DOHH2 (cell line): ENCODE data around the gene RPS6KA3.
A peak's percentile ranks its signal among the peaks of the same experiment; 100 is the strongest.

Experiments
- H3F3A ChIP-seq: fragments of 200-600 bp; sonication (generic), shearing (Covaris generic); 2 replicates; pipeline ENCODE4 v1.6.0; 2016; ENCODE audit warnings: antibody characterized with exemption, mild to moderate bottlenecking; ENCODE audit not compliant: control insufficient read depth, insufficient read depth
- H3K27ac ChIP-seq: fragments of 200-600 bp; sonication (generic); 2 replicates; pipeline ENCODE4 v1.5.1; 2014; ENCODE audit warnings: low read depth, mild to moderate bottlenecking, low read length, moderate library complexity
- H3K27me3 ChIP-seq: fragments of 200-600 bp; sonication (generic); 2 replicates; pipeline ENCODE4 v1.6.1; 2014; ENCODE audit warnings: mild to moderate bottlenecking, low read length, mixed read lengths; ENCODE audit not compliant: control insufficient read depth
- H3K36me3 ChIP-seq: fragments of 200-600 bp; sonication (generic); 2 replicates; pipeline ENCODE4 v1.6.1; 2014; ENCODE audit warnings: mild to moderate bottlenecking, low read length, moderate library complexity, mixed read lengths; ENCODE audit not compliant: control insufficient read depth
- H3K4me1 ChIP-seq: fragments of 200-600 bp; sonication (generic); 2 replicates; pipeline ENCODE4 v1.6.1; 2014; ENCODE audit warnings: mild to moderate bottlenecking, low read length, mixed read lengths; ENCODE audit not compliant: control insufficient read depth
- H3K4me2 ChIP-seq: fragments of 200-600 bp; sonication (generic); 2 replicates; pipeline ENCODE4 v1.6.0; 2014; ENCODE audit warnings: mild to moderate bottlenecking, low read length, moderate library complexity
- H3K4me3 ChIP-seq: fragments of 200-600 bp; sonication (generic); 2 replicates; pipeline ENCODE4 v1.5.1; 2014; ENCODE audit warnings: mild to moderate bottlenecking, low read length, mixed read lengths
- H3K79me2 ChIP-seq: fragments of 200-600 bp; sonication (generic); 2 replicates; pipeline ENCODE4 v1.6.1; 2014; ENCODE audit warnings: mild to moderate bottlenecking, low read length, mixed read lengths; ENCODE audit not compliant: control insufficient read depth
- H3K9me2 ChIP-seq: fragments of 200-600 bp; sonication (generic); replicated peaks from 2 replicates; pipeline ENCODE4 v1.6.1; 2014; ENCODE audit warnings: mild to moderate bottlenecking, low read length, mixed read lengths; ENCODE audit not compliant: control insufficient read depth
- H3K9me3 ChIP-seq: fragments of 200-600 bp; sonication (generic); 2 replicates; pipeline ENCODE4 v1.6.1; 2014; ENCODE audit warnings: antibody characterized with exemption, low read length, mixed read lengths; ENCODE audit not compliant: control insufficient read depth, insufficient read depth
- H4K20me1 ChIP-seq: fragments of 200-600 bp; sonication (generic); 2 replicates; pipeline ENCODE4 v1.6.0; 2014; ENCODE audit warnings: low read depth, mild to moderate bottlenecking, antibody characterized with exemption, low read length, moderate library complexity; ENCODE audit not compliant: control insufficient read depth, insufficient read depth
- CTCF ChIP-seq: fragments of 200-600 bp; sonication (generic); IDR thresholded peaks from one replicate; pipeline ENCODE4 v1.5.1; 2014; ENCODE audit warnings: antibody characterized with exemption, mild to moderate bottlenecking, low read depth, low read length; ENCODE audit not compliant: poor library complexity, severe bottlenecking
- EZH2phosphoT487 ChIP-seq: fragments of 200-600 bp; sonication (generic); IDR thresholded peaks from 2 replicates; pipeline ENCODE4 v1.6.1; 2017; ENCODE audit warnings: borderline replicate concordance, mild to moderate bottlenecking, antibody characterized with exemption, low read length, moderate library complexity, mixed read lengths

The RPS6KA3 gene

DNA sequence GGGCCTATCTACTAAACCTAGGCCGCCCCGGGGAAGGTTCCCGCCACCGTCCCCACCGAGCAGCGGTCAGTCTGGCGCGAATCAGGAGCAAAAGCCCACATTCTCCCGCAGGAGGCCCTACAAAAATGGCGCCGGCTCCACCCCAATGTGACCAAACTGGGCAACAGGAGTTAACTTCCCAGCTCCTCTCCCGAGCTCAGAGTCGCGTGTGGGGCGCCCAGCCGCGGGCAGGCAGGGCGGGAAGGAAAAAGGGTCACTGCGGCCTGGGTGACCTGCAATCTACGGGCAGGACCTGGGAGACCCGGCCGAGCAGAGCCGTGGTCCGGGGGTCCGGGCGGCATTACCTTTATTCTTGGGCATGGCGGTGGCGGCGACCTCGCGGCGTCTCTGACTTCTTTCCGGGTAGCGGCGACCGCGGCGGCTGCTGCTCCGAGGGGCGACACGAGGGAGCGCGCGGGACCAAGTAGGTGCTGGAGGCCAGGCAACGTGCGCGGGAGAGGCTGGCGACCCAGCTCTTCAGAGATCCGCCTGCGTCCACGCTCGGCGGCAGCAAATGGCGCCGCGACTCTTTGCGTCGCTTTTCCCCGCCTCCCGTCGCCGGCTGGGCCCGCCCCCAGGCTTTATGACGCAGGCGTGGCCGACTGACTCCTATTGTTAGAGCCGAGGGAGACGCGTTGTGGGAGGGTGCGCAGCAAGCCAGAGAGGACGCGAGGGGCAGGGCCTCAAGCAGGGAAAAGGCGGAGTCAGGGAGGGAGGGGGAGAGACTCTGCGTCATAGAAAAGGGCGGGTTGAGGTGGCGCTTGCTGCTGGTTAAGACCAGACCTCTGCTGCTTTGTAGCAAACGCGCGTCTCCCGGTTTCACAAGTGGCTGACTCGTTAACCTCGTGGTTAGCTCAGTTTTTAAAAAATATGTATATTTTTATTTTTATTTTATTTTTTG, 125.2 kb downstream of the RPS6KA3 start, which contains the start of gene EIF1AX:
Gene EIF1AX (minus strand): TSS at position 558 of the 940 bp plus-strand sequence. CDS start 198 bp downstream, at position 360.
- peaks cover 46% of the 10 kb centered on the region for H3K79me2 ChIP-seq
- H3K4me3 ChIP-seq, result peak within 1 kb of the TSS; percentile 82
- no peaks in the 10 kb centered on the region for H3K9me3 ChIP-seq
- H3K4me1 ChIP-seq, result peaks cover 20% of the 10 kb centered on the region
- TF ChIP-seq EZH2phosphoT487 (no peak), CTCF (no peak)
- H3K4me2 ChIP-seq, result peak within 1 kb of the TSS; percentile 74
- peak within 1 kb of the TSS; percentile 52 for H3K27ac ChIP-seq
- no peaks in the 10 kb centered on the region for H3K27me3 ChIP-seq
- no peaks in the 10 kb centered on the region for H3F3A ChIP-seq
- H3K9me2 ChIP-seq, result no peaks in the 10 kb centered on the region
- H4K20me1 ChIP-seq, result peaks cover 16% of the 10 kb centered on the region; the same call in 1 of the 2 replicates
- H3K36me3 ChIP-seq, result peaks cover 43% of the 10 kb centered on the region

DNA sequence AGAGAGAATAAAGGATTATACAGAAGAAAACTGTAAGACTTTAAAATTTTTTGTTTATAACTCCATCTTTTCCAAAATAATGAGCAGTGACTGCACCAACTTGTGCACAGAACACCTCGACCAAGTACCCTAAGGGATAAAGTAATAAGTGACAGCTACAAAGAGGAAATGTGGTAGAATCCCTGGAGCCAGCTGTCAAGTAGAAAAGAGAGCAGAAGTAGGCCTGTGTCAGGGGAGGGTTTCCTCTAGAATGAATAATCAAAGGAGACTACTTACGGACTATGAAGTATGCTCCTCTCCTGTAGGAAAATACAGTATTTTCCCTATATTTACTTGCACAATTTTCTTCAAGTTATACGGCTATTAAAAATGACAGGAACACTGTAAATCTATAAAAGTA, 126.3 kb downstream of the RPS6KA3 start:
- H3K27ac ChIP-seq, result no peak overlapping the region
- no peaks in the 10 kb centered on the region for H3F3A ChIP-seq
- peak overlapping the region; percentile 74 for H3K4me2 ChIP-seq
- H3K9me3 ChIP-seq, result no peaks in the 10 kb centered on the region
- TF ChIP-seq CTCF (no peak), EZH2phosphoT487 (no peak)
- H3K4me3 ChIP-seq, result peak overlapping the region; percentile 82
- H4K20me1 ChIP-seq, result peaks cover 16% of the 10 kb centered on the region; the same call in 1 of the 2 replicates
- H3K9me2 ChIP-seq, result no peaks in the 10 kb centered on the region
- H3K36me3 ChIP-seq, result peaks cover 54% of the 10 kb centered on the region
- no peaks in the 10 kb centered on the region for H3K27me3 ChIP-seq
- H3K4me1 ChIP-seq, result peaks cover 20% of the 10 kb centered on the region
- peaks cover 57% of the 10 kb centered on the region for H3K79me2 ChIP-seq

DNA sequence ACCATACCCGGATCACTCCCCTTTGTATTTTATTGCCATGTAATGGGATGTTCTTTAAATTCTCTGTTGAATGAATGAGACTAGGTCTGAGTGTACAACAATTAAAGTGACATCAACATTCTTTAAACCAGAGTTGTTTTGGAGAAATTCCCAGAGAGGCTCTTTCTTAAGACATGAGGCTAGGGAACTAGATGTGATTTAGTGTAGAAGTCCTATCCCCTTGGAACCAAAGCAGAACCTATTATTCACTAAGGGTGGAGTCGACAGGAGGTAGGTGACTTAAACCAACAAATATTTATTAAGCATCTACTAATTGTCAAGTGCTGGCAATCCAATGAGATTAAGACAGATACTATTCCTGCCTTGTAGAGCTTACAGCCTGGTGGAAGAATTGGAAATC, 126.7 kb downstream of the RPS6KA3 start:
- Histone ChIP-seq H3K36me3 (peaks cover 58% of the 10 kb centered on the region), H3K4me3 (peak overlapping the region; percentile 82)
- TF ChIP-seq EZH2phosphoT487 (no peak), CTCF (no peak)

More for the DNA sequence above, 126.7 kb downstream of the RPS6KA3 start:
- Histone ChIP-seq H3K4me2 (peak overlapping the region; percentile 74), H3K9me3 (no peaks in the 10 kb centered on the region), H3K27ac (no peak overlapping the region), H3K9me2 (no peaks in the 10 kb centered on the region), H3F3A (no peaks in the 10 kb centered on the region), H4K20me1 (peaks cover 16% of the 10 kb centered on the region; the same call in 1 of the 2 replicates), H3K79me2 (peaks cover 60% of the 10 kb centered on the region), H3K27me3 (no peaks in the 10 kb centered on the region), H3K4me1 (peaks cover 20% of the 10 kb centered on the region)
